ENCODE results near the gene DLX3. TPM values are rescaled to one million over a fixed set of nuclear protein-coding genes. Genes with fewer than 3 reads are reported as not detected.

Gene DLX3
- total RNA-seq, 1 donor from 2014 or later: not detected

GRCh38 chr17:49946964-49947584 is 48.0 kb downstream of the DLX3 start:
- peaks cover 53% of the 10 kb centered on the region for H3K27me3 Mint-ChIP-seq
- H3K27ac Mint-ChIP-seq: no peak overlapping the region
- ChIA-PET POLR2A (no interaction called here), CTCF (no interaction called here)
- no peak for ATAC-seq (ENCODE audit: low read depth)
- no peak for DNase-seq
- no peak overlapping the region for H3K4me3 Mint-ChIP-seq
- intact Hi-C loops (cut with micrococcal nuclease): no loop called here
- no peaks in the 10 kb centered on the region for H3K4me1 Mint-ChIP-seq
- no peaks in the 10 kb centered on the region for H3K36me3 Mint-ChIP-seq (ENCODE audit: low read depth)
- TF ChIP-seq CTCF (IDR thresholded peaks at IDR 0.05): no peak
- no peaks in the 10 kb centered on the region for H3K9me3 Mint-ChIP-seq

GRCh38 chr17:49946208-49946607 is 48.8 kb downstream of the DLX3 start:
- Mint-ChIP-seq H3K4me3 (no peak overlapping the region), H3K27ac (no peak overlapping the region), H3K36me3 (ENCODE audit: low read depth) (no peaks in the 10 kb centered on the region), H3K9me3 (no peaks in the 10 kb centered on the region), H3K27me3 (peaks cover 55% of the 10 kb centered on the region), H3K4me1 (no peaks in the 10 kb centered on the region)
- intact Hi-C loops (cut with micrococcal nuclease): no loop called here
- ChIA-PET POLR2A (no interaction called here), CTCF (no interaction called here)
- ATAC-seq (ENCODE audit: low read depth) (no peak), DNase-seq (no peak)
- TF ChIP-seq CTCF (IDR thresholded peaks at IDR 0.05): no peak

GRCh38 chr17:49944273-49944870 is 50.7 kb downstream of the DLX3 start:
- ChIA-PET CTCF (no interaction called here), POLR2A (no interaction called here)
- DNase-seq (no peak), ATAC-seq (ENCODE audit: low read depth) (no peak)
- no peaks in the 10 kb centered on the region for H3K9me3 Mint-ChIP-seq
- H3K27me3 Mint-ChIP-seq: peaks cover 43% of the 10 kb centered on the region
- no peak for TF ChIP-seq CTCF (IDR thresholded peaks at IDR 0.05)
- no peak overlapping the region for H3K4me3 Mint-ChIP-seq
- H3K36me3 Mint-ChIP-seq (ENCODE audit: low read depth): no peaks in the 10 kb centered on the region
- intact Hi-C loops (cut with micrococcal nuclease): no loop called here
- H3K27ac Mint-ChIP-seq: no peak overlapping the region
- no peaks in the 10 kb centered on the region for H3K4me1 Mint-ChIP-seq

- Mint-ChIP-seq H3K4me3 (no peak overlapping the region), H3K36me3 (ENCODE audit: low read depth) (no peaks in the 10 kb centered on the region), H3K27ac (no peak overlapping the region), H3K9me3 (no peaks in the 10 kb centered on the region), H3K4me1 (no peaks in the 10 kb centered on the region), H3K27me3 (peaks cover 41% of the 10 kb centered on the region)
- ChIA-PET CTCF (no interaction called here), POLR2A (no interaction called here)
- no peak for ATAC-seq (ENCODE audit: low read depth)
- intact Hi-C loops (cut with micrococcal nuclease): no loop called here
- TF ChIP-seq CTCF (IDR thresholded peaks at IDR 0.05): no peak
- no peak for DNase-seq
These were observed 52.1 kb downstream of the DLX3 start for GRCh38 chr17:49942947-49943346.

GRCh38 chr17:49941427-49941826 is 53.6 kb downstream of the DLX3 start:
- Mint-ChIP-seq H3K36me3 (ENCODE audit: low read depth) (no peaks in the 10 kb centered on the region), H3K4me1 (no peaks in the 10 kb centered on the region), H3K4me3 (no peak overlapping the region), H3K27ac (no peak overlapping the region), H3K27me3 (peaks cover 36% of the 10 kb centered on the region), H3K9me3 (no peaks in the 10 kb centered on the region)
- DNase-seq (no peak), ATAC-seq (ENCODE audit: low read depth) (no peak)
- intact Hi-C loops (cut with micrococcal nuclease): no loop called here
- POLR2A ChIA-PET: no interaction called here
- CTCF ChIA-PET: no interaction called here
- TF ChIP-seq CTCF (IDR thresholded peaks at IDR 0.05): no peak

Other genes starting within 250 kb of the DLX3 start
- 27.7 and 30.0 TPM in 2 replicates for gene FAM117A, start 231.1 kb downstream of the DLX3 start, total RNA-seq
- 95.0 and 95.8 TPM in 2 replicates for gene KAT7, start 206.5 kb downstream of the DLX3 start, total RNA-seq
- not detected in 2 replicates for gene TAC4, start 147.2 kb downstream of the DLX3 start, total RNA-seq
- 0.42 TPM in 2 replicates for gene DLX4, start 26.0 kb downstream of the DLX3 start, total RNA-seq
- gene ITGA3, start 60.9 kb upstream of the DLX3 start, total RNA-seq: 7.7 and 9.8 TPM in 2 replicates
- gene PDK2, start 100.1 kb upstream of the DLX3 start, total RNA-seq: 15.9 and 16.2 TPM in 2 replicates
- 4.7 and 4.9 TPM in 2 replicates for gene SAMD14, start 134.9 kb upstream of the DLX3 start, total RNA-seq
- gene PPP1R9B, start 155.5 kb upstream of the DLX3 start, total RNA-seq: 300 and 313 TPM in 2 replicates
- gene SGCA, start 170.8 kb upstream of the DLX3 start, total RNA-seq: 1.7 and 2.2 TPM in 2 replicates
- 8.8 and 9.2 TPM in 2 replicates for gene COL1A1, start 206.4 kb upstream of the DLX3 start, total RNA-seq